HG02642 (cell line): ENCODE measurements around the gene MAT2B.

Experiments used
- ATAC-seq: cut with Tn5 transposase; IDR thresholded peaks from one replicate; pipeline ENCODE4 v1.9.1; 2021; ENCODE audit warnings: mild to moderate bottlenecking; ENCODE audit not compliant: unreplicated experiment, poor library complexity

The MAT2B gene

GRCh38 chr5:163505368-163506094 is at the start of gene MAT2B:
Gene MAT2B, plus strand, starts transcription at chr5:163505619. Its CDS starts 68 bp downstream, at chr5:163505687.
- ATAC-seq, result peak; percentile 93

DNA sequence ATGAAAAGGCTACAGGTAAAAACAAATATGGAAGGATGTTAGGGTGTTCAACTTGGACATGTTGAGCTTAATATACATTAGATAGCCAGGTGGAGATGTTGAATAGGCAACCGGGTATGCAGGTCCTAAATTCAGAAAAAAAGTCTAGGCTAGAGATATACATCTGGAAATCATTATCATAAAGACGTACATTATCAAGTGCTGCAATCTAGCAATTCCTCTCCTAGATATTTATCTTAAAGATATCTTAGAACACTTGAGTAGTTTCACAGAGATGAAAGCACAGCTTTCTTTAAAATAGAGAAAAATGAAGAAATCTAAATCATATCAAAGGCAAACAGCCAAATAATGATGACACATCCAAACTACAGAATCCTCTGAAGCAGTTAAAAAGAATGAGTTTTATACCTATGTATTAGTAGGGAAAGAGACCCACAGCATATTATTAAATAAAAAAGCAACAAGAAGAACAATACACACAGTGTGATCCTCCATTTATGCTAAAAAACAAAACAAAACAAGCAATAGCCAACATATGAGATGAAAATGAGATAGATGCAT is 49.3 kb upstream of the MAT2B start:
- no peak for ATAC-seq

- ATAC-seq, result no peak
These were observed 48.6 kb upstream of the MAT2B start for GRCh38 chr5:163456840-163457239.

- no peak for ATAC-seq
These were observed 46.5 kb upstream of the MAT2B start for GRCh38 chr5:163458778-163459385.

- ATAC-seq, result peak; percentile 7
These were observed 46.0 kb upstream of the MAT2B start for GRCh38 chr5:163459462-163459818.

- ATAC-seq, result peak; percentile 83
These were observed 45.4 kb upstream of the MAT2B start, which contains the start of gene NUDCD2 for GRCh38 chr5:163459819-163460561. Gene NUDCD2, minus strand, starts transcription at chr5:163460102. Its CDS starts 52 bp downstream, at chr5:163460050.

DNA sequence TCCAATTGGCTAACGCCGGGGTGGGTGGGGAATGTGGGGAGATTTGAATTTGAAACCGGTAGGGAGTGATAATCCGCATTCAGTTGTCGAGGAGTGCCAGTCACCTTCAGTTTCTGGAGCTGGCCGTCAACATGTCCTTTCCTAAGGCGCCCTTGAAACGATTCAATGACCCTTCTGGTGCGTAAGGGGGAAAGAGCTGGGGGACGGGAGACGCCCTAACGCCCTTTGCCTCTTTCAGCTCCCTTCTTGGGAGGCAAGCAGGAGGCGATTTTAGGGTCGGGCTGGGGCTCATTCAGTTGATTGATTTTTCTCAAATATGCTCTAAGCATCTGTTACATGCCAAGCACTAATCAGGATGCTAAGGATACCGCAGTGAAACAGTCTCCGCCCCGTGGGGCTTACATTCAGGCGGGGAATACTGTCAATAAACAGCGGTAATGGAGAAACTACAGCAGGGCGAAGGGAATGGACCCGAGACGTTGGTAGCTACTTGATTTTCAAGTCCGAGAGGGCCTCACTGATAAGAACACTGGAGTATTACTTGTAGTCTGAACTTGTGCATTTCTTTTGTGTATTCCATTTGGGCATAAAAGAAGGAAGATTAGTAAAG is 44.8 kb upstream of the MAT2B start, which contains the start of gene HMMR:
Gene HMMR (plus strand): TSS at position 71 of the 610 bp plus-strand sequence. CDS start 61 bp downstream, at position 132.
- ATAC-seq, result no peak

- ATAC-seq, result no peak
These were observed 42.4 kb upstream of the MAT2B start for GRCh38 chr5:163463063-163463435.

DNA sequence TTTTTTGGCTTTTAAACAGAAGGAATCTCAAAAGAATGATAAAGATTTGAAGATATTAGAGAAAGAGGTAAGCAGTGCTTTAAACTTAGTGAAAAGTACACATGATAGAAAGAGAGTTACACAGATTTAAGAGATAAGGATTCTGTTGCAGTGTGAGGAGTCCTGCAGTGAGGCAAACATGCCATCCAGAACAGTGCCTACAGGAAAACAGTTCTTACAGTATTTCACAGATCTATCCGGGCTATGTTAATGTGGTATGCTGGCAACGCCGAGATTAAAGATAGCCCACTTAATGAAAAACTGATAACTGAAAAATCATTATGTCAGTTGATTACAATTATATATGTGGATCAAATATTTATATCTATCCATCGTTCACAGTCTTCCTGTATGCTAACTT is 37.7 kb upstream of the MAT2B start:
- no peak for ATAC-seq

DNA sequence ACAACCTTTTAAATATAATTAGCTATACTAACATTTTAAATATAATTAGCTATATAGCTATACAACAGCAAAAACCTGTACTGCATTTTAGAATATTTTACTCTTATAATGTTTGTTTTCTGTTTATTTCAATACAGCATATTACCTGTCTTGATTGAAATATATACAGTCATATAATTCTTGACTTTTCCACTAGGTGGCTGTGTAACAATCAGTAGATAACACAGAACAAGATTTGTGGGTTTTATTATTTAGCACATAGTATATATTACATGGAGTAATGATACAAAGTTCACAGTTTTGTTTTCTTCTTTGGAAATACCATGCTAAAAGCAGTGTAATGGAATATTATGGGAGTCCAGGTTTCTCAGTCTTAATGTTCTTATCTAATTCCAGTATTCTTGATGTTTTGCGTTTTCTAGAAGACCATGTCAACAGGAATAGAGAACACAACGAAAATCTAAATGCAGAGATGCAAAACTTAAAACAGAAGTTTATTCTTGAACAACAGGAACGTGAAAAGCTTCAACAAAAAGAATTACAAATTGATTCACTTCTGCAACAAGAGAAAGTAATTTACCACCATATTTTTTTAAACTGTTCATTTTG is 31.7 kb upstream of the MAT2B start:
- peak; percentile 79 for ATAC-seq

- no peak for ATAC-seq
These were observed 30.0 kb upstream of the MAT2B start for GRCh38 chr5:163475411-163475810.

DNA sequence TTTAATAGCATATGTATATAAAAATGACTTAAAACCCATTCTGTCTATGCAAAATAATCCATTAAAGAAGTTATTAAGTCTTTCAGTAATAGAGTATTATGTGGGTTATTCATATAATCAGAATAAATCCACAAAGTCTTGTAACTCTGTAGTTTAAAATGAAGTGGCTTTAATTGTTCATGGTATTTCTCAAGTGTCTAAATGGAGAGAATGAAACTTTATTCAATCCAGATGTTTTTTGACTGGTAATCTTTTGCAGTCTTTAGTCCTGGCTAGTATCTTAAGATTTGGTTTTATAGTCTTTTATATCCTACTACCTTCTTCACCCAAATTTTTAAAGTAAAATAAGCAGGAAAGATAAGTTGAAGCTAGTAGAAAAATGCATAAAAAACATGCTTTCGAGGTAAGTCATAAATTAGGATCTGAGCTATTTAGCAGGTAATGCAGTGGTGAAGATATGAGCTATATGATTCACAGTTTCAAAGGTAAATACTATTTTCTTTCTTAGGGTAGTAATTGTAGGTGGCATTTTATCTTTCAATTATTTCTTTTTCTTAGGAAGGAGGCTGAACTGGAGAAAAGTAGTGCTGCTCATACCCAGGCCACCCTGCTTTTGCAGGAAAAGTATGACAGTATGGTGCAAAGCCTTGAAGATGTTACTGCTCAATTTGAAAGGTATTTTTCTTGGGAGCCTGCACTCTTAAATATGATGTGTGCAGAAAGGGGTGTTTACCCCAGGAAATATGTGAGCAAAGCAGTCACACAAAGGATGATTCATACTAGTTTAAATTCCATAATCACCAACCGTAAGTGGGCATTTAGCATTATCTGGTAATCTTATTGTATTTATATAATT is 27.1 kb upstream of the MAT2B start:
- ATAC-seq, result no peak

- no peak for ATAC-seq
These were observed 26.5 kb upstream of the MAT2B start for GRCh38 chr5:163478982-163479271.

- no peak for ATAC-seq
These were observed 16.2 kb upstream of the MAT2B start for GRCh38 chr5:163489055-163489744.

GRCh38 chr5:163489745-163490075 is 15.7 kb upstream of the MAT2B start:
- ATAC-seq, result no peak

DNA sequence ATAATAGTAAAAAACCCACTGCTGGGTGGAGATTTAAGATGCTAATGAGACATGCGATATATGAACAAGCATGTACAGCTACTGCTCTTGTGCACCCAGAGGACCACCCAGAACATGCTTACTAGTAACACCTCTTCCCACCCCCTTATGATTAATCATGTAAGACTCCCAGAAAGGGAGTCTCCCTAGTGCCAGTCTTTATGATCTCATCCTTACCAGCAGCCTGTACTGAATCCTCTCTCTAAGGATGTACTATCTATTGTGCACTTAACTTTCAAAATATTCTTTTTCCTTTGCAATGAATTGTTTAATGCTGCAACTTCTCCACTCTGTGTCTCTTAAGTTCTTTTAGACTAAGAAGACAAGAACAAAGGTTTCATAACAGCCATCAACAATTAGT is 9.1 kb upstream of the MAT2B start:
- no peak for ATAC-seq

DNA sequence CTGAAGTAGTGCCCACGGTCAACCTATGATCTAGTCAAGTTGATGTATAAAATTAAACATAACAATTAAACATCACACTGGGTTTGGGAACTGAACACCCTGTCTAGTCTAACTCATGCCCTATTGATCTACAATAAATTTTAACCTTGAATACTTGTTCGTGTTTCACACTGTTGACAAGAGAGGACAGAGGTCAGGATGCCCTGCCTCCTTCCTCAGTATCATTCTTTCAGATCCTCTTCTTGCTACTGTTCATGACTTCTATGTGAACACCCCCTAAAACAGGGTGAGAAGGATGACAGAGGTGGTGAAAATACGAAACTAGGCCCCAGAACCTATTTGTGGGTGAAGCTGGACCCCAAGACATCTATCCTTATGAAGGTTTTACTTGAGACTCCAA is 8.1 kb upstream of the MAT2B start:
- no peak for ATAC-seq

DNA sequence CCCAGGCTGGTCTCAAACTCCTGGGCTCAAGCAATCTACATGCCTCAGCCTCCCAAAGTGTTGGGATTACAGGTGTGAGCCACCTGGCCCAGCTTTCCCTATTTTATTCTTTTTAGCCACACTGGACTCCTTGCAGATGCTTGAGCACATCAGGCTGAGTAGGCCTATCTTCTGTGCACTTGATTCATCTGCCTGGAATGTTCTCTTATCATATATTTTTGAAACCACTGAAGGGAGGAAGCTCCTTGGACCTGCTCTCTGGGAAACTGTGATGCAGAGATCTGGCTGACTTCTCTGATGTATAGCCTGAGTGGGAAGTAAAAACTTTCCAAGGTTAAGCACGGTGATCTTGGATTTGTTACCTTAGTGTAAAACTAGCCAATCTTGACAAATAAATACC is 6.5 kb upstream of the MAT2B start:
- ATAC-seq, result no peak

DNA sequence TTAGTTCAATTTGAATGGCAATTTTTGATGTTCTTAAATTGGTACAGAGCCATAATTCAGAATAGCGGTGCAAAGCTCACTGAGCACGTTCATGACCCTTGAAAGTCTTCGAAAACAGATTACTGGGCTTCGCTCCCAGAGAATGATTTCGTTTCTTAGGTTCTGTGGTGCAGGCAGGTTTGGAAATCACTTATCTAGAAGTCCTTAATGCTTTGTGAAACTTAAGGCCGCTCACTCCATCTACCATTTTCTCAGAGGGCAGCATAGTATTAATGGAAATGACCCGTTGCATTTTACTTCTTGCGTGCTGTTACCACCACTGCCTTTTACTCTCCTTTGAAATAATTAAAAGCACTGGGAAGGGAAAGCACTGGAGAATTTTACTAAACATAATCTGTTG is 2.9 kb upstream of the MAT2B start:
- ATAC-seq, result no peak
